SK-N-SH (cell line): Measurements from ENCODE around the gene KRT33B. TPM values are rescaled to one million over a fixed set of nuclear protein-coding genes. Genes with fewer than 3 reads are reported as not detected.

Source experiments
- CTCF ChIA-PET: fragments of 300-600, 350-600 bp; formaldehyde crosslinking; extraction: SDS; loops from one replicate; lab custom pipeline; 2021; lab: Yijun Ruan, JAX
- POLR2A ChIA-PET: fragments of 350-600 bp; sonication (Branson Sonifier 250); formaldehyde crosslinking; extraction: SDS; loops from one replicate; lab custom pipeline; 2020; ENCODE audit warnings: antibody characterized with exemption, inconsistent platforms; lab: Yijun Ruan, JAX
- DNase-seq: peaks from one replicate; pipeline ENCODE4 v3.0.0; 2012
- H2AFZ ChIP-seq: fragments of 200-600 bp; sonication (generic); 2 replicates; pipeline ENCODE4 v1.8.1; 2016; ENCODE audit warnings: antibody characterized with exemption, mild to moderate bottlenecking, low read depth
- H3F3A ChIP-seq: fragments of 200-600 bp; sonication (generic); replicated peaks from 2 replicates; pipeline ENCODE3; 2016; ENCODE audit warnings: antibody characterized with exemption, mild to moderate bottlenecking; ENCODE audit not compliant: insufficient read depth
- H3K27ac ChIP-seq, 2 experiments: fragments of 200-500 bp in 1 of 2; fragments of 200-600 bp in 1 of 2; sonication (Bioruptor generic) in 1 of 2; sonication (generic), shearing (Covaris generic) in 1 of 2; 2 replicates each; pipeline versions ENCODE4 v1.5.1 to v1.6.1; 2014 to 2016; ENCODE audit warnings: low read depth in 2 of 2, inconsistent platforms in 1 of 2, low read length in 1 of 2, mild to moderate bottlenecking in 1 of 2, mixed read lengths in 1 of 2
- H3K27me3 ChIP-seq: fragments of 200-600 bp; sonication (generic), shearing (Covaris generic); 2 replicates; pipeline ENCODE4 v1.6.1; 2016; ENCODE audit warnings: mixed run types; ENCODE audit not compliant: insufficient read depth
- H3K36me3 ChIP-seq, 2 experiments: fragments of 200-500 bp in 1 of 2; fragments of 200-600 bp in 1 of 2; sonication (Bioruptor generic) in 1 of 2; sonication (generic) in 1 of 2; replicated peaks in 1 of 2; 2 replicates each; pipeline versions ENCODE3 to v1.5.1; 2014 to 2016; ENCODE audit warnings: low read length in 1 of 2, mild to moderate bottlenecking in 1 of 2; ENCODE audit not compliant: insufficient read depth in 2 of 2, control insufficient read depth in 1 of 2
- H3K4me1 ChIP-seq, 2 experiments: fragments of 200-500 bp in 1 of 2; fragments of 200-600 bp in 1 of 2; sonication (Bioruptor generic) in 1 of 2; sonication (generic), shearing (Covaris generic) in 1 of 2; 2 replicates each; pipeline versions ENCODE4 v1.5.1 to v1.6.1; 2014 to 2016; ENCODE audit warnings: low read depth in 1 of 2, low read length in 1 of 2, mixed run types in 1 of 2; ENCODE audit not compliant: insufficient read depth in 2 of 2, control insufficient read depth in 1 of 2
- H3K4me2 ChIP-seq: fragments of 200-600 bp; sonication (generic), shearing (Covaris generic); 2 replicates; pipeline ENCODE4 v1.6.1; 2017; ENCODE audit warnings: mixed run types
- H3K4me3 ChIP-seq, 2 experiments: fragments of 200-500 bp in 1 of 2; fragments of 200-600 bp in 1 of 2; sonication (Bioruptor generic) in 1 of 2; sonication (generic), shearing (Covaris generic) in 1 of 2; 2 replicates each; pipeline versions ENCODE4 v1.5.1 to v1.8.1; 2014 to 2016; ENCODE audit warnings: low read depth in 2 of 2, inconsistent platforms in 1 of 2, low read length in 1 of 2, mild to moderate bottlenecking in 1 of 2, mixed read lengths in 1 of 2, moderate library complexity in 1 of 2
- H3K79me2 ChIP-seq: fragments of 200-600 bp; sonication (generic); 2 replicates; pipeline ENCODE4 v1.8.1; 2017; ENCODE audit warnings: mild to moderate bottlenecking; ENCODE audit not compliant: insufficient read depth
- H3K9ac ChIP-seq: fragments of 200-600 bp; sonication (generic); 2 replicates; pipeline ENCODE4 v1.6.1; 2017; ENCODE audit warnings: mixed run types
- H3K9me2 ChIP-seq: fragments of 200-600 bp; sonication (generic); 2 replicates; pipeline ENCODE4 v1.6.1; 2017; ENCODE audit warnings: mixed run types
- H3K9me3 ChIP-seq: fragments of 200-600 bp; sonication (generic); 2 replicates; pipeline ENCODE4 v1.6.1; 2017; ENCODE audit warnings: mixed run types, mild to moderate bottlenecking, moderate library complexity
- H4K20me1 ChIP-seq: fragments of 200-600 bp; sonication (generic); 2 replicates; pipeline ENCODE4 v1.6.1; 2017; ENCODE audit warnings: mild to moderate bottlenecking, mixed run types; ENCODE audit not compliant: insufficient read depth
- CHD2 ChIP-seq: fragments of 150-350 bp; IDR thresholded peaks from 2 replicates; pipeline ENCODE4 v1.6.1; 2018; ENCODE audit warnings: low read length; ENCODE audit not compliant: partially characterized antibody
- ELF1 ChIP-seq: IDR thresholded peaks from 2 replicates; pipeline ENCODE4 v1.4.0; 2012
- JUND ChIP-seq: IDR thresholded peaks from 2 replicates; pipeline ENCODE4 v1.4.0; 2012
- NFIC ChIP-seq: IDR thresholded peaks from 2 replicates; pipeline ENCODE4 v1.4.0; 2012; ENCODE audit warnings: borderline replicate concordance
- SIN3A ChIP-seq: IDR thresholded peaks from 2 replicates; pipeline ENCODE4 v1.6.1; 2012; ENCODE audit warnings: low read depth, mild to moderate bottlenecking, low read length, moderate library complexity, borderline replicate concordance
- SMC3 ChIP-seq: IDR thresholded peaks from 2 replicates; pipeline ENCODE4 v1.6.1; 2012; ENCODE audit warnings: low read depth, low read length, improper control_type of control experiment
- TEAD4 ChIP-seq: IDR thresholded peaks from 2 replicates; pipeline ENCODE4 v1.4.0; 2012; ENCODE audit warnings: mild to moderate bottlenecking, borderline replicate concordance; ENCODE audit not compliant: insufficient read depth
- WGBS: methylation state at CpG from one replicate; pipeline ENCODE4 v1.1.6; 2017; ENCODE audit warnings: low lambda C conversion rate; 5-methylcytosine and 5-hydroxymethylcytosine counted together
- polyA plus RNA-seq, 3 experiments: library from polyadenylated mRNA; depleted of rRNA; stranded (reverse); fragments of >200 nt; gene quantifications; 2 replicates each; pipeline ENCODE4 v1.2.3, GENCODE V29; 2012
- TF ChIP-seq, protein P1 (sequence below): IDR thresholded peaks from 2 replicates; pipeline ENCODE4 v1.4.0; 2012; ENCODE audit warnings: low read depth, borderline replicate concordance
- TF ChIP-seq, protein P2 (sequence below): IDR thresholded peaks from 2 replicates; pipeline ENCODE4 v1.4.0; 2012; ENCODE audit warnings: low read depth, borderline replicate concordance
- TF ChIP-seq, protein P3 (sequence below): fragments of 150-350 bp; IDR thresholded peaks from 2 replicates; pipeline ENCODE4 v1.6.1; 2017; ENCODE audit warnings: antibody characterized with exemption, low read length, low read depth, borderline replicate concordance
- TF ChIP-seq, protein P4 (sequence below): IDR thresholded peaks from 2 replicates; pipeline ENCODE4; 2012

KRT33B gene
- polyA plus RNA-seq, 1 of the 3 experiments (the other 2 are of a cell fraction): 0.08 TPM

DNA sequence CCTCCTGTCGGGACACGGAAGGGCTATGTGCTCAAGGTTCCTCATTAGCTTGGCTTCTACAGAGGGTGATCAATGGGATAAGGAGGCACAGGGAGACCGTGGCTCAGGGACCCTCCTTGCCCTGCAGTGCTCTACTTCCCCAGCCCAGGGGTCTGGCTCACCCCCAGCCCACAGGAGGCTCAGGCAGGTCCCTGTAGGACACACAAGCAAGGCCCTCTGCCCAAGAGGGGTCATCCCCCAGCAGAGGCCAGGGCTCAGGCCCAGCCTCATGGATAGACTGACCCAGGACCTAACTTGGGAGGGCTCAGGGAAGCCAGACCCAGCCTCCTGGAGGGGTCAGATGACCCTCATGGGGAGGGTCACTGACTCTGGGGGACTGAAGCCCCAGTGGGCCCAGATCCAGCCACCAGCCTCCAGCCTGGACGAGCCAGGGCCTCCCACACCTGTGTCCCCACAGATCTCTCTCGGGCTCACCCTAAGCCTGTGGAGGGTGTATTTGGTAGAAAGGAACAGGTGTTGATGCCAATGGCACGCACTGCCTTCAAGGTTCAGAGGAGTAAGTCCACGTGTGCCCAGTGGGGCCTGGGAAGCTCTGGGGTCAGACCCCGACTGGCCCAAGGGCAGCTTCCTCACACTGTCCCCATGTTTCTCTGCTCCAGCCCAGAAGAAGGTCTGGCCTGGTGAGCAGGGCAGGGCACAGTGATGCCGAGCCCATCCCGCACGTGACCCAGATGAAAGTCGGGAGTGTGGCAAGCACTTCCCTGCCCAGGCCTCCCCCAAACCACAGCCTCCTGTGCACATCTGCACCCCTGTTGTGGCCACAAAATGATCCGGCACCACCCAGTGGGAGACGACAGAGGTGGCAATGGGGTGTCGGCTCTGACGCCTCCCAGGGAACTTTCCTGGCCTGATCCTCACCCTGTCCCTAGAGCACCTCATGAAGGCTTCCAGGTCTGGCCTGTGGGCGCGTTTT is 43.2 kb downstream of the KRT33B start:
- CTCF ChIA-PET: no interaction called here

More for the DNA sequence above, 43.2 kb downstream of the KRT33B start:
- Histone ChIP-seq H3K27ac (no peak overlapping the region), H3K9ac (no peak overlapping the region), H3K27me3 (no peaks in the 10 kb centered on the region), H3K4me1 (no peaks in the 10 kb centered on the region), H3K36me3 (no peaks in the 10 kb centered on the region), H3K4me2 (no peak overlapping the region), H2AFZ (no peak overlapping the region), H3F3A (no peaks in the 10 kb centered on the region), H3K9me3 (no peaks in the 10 kb centered on the region), H3K9me2 (no peaks in the 10 kb centered on the region), H3K4me3 (no peak overlapping the region), H4K20me1 (no peaks in the 10 kb centered on the region), H3K79me2 (no peaks in the 10 kb centered on the region)
- WGBS: 61% methylated on average over 12 of the region's 18 CpGs
- POLR2A ChIA-PET: no interaction called here
- TF ChIP-seq ELF1: no peak
- TF ChIP-seq TEAD4: no peak
- TF ChIP-seq, protein P1, sequence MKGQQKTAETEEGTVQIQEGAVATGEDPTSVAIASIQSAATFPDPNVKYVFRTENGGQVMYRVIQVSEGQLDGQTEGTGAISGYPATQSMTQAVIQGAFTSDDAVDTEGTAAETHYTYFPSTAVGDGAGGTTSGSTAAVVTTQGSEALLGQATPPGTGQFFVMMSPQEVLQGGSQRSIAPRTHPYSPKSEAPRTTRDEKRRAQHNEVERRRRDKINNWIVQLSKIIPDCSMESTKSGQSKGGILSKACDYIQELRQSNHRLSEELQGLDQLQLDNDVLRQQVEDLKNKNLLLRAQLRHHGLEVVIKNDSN: no peak
- TF ChIP-seq, protein P2, sequence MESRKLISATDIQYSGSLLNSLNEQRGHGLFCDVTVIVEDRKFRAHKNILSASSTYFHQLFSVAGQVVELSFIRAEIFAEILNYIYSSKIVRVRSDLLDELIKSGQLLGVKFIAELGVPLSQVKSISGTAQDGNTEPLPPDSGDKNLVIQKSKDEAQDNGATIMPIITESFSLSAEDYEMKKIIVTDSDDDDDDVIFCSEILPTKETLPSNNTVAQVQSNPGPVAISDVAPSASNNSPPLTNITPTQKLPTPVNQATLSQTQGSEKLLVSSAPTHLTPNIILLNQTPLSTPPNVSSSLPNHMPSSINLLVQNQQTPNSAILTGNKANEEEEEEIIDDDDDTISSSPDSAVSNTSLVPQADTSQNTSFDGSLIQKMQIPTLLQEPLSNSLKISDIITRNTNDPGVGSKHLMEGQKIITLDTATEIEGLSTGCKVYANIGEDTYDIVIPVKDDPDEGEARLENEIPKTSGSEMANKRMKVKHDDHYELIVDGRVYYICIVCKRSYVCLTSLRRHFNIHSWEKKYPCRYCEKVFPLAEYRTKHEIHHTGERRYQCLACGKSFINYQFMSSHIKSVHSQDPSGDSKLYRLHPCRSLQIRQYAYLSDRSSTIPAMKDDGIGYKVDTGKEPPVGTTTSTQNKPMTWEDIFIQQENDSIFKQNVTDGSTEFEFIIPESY: no peak
- TF ChIP-seq NFIC: no peak
- no peak for TF ChIP-seq SIN3A
- TF ChIP-seq SMC3: no peak
- TF ChIP-seq JUND: no peak
- TF ChIP-seq, protein P3, sequence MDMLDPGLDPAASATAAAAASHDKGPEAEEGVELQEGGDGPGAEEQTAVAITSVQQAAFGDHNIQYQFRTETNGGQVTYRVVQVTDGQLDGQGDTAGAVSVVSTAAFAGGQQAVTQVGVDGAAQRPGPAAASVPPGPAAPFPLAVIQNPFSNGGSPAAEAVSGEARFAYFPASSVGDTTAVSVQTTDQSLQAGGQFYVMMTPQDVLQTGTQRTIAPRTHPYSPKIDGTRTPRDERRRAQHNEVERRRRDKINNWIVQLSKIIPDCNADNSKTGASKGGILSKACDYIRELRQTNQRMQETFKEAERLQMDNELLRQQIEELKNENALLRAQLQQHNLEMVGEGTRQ: no peak
- no peak for TF ChIP-seq CHD2
- TF ChIP-seq, protein P4, sequence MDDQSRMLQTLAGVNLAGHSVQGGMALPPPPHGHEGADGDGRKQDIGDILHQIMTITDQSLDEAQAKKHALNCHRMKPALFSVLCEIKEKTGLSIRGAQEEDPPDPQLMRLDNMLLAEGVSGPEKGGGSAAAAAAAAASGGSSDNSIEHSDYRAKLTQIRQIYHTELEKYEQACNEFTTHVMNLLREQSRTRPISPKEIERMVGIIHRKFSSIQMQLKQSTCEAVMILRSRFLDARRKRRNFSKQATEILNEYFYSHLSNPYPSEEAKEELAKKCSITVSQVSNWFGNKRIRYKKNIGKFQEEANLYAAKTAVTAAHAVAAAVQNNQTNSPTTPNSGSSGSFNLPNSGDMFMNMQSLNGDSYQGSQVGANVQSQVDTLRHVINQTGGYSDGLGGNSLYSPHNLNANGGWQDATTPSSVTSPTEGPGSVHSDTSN: no peak
- DNase-seq: no peak
